ENCODE results near the gene RASA4.
"Not testable (repeated sequence)": the region's sequence is repeated elsewhere in the genome, so short reads cannot be mapped to it uniquely, and the experiment has no call there.

- not testable (repeated sequence) for TF ChIP-seq ELF4 (IDR thresholded peaks at IDR 0.05); FOXA1 (IDR thresholded peaks at IDR 0.05); FOXM1 (IDR thresholded peaks at IDR 0.05; ENCODE audit: borderline replicate concordance); SUZ12 (IDR thresholded peaks at IDR 0.05); ARNT (IDR thresholded peaks at IDR 0.05); NFRKB (IDR thresholded peaks at IDR 0.05); SP1 (IDR thresholded peaks at IDR 0.05); FOXK2 (IDR thresholded peaks at IDR 0.05); TARDBP (IDR thresholded peaks at IDR 0.05); HDGF (IDR thresholded peaks at IDR 0.05; ENCODE audit: borderline replicate concordance); ZNF384 (IDR thresholded peaks at IDR 0.05); BHLHE40 (IDR thresholded peaks at IDR 0.05; ENCODE audit: borderline replicate concordance)
These were observed 85.0 kb downstream of the RASA4 start for GRCh38 chr7:102531583-102531982.

Data from HEK293T (cell line).